Measurements from ENCODE around the gene TPK1. TPM values are rescaled to one million over a fixed set of nuclear protein-coding genes. Genes with fewer than 3 reads are reported as not detected.

The TPK1 gene
- polyA plus RNA-seq, 1 experiment, result 1.2 TPM

GRCh38 chr7:144826208-144826607, 9.6 kb downstream of the TPK1 start:
- no peak for DNase-seq (ENCODE audit: low read depth)
- Histone ChIP-seq H3K4me3 (ENCODE audit: low read depth, low read length) (no peak overlapping the region), H3K27me3 (ENCODE audit: control insufficient read depth, insufficient read depth, low read length) (no peaks in the 10 kb centered on the region), H3K36me3 (ENCODE audit: control insufficient read depth, insufficient read depth, low read length) (no peaks in the 10 kb centered on the region)
- ChIA-PET POLR2A (no interaction called here), CTCF (no interaction called here)
- TF ChIP-seq CTCF (IDR thresholded peaks at IDR 0.05; ENCODE audit: insufficient read depth, low read depth, low read length), result no peak

- DNase-seq (ENCODE audit: low read depth), result peak; percentile 78
- Histone ChIP-seq H3K27me3 (ENCODE audit: control insufficient read depth, insufficient read depth, low read length) (no peaks in the 10 kb centered on the region), H3K4me3 (ENCODE audit: low read depth, low read length) (no peak overlapping the region), H3K36me3 (ENCODE audit: control insufficient read depth, insufficient read depth, low read length) (no peaks in the 10 kb centered on the region)
- POLR2A ChIA-PET, result no interaction called here
- CTCF ChIA-PET, result no interaction called here
- no peak for TF ChIP-seq CTCF (IDR thresholded peaks at IDR 0.05; ENCODE audit: insufficient read depth, low read depth, low read length)
Measured at GRCh38 chr7:144824360-144824759, 11.5 kb downstream of the TPK1 start.

GRCh38 chr7:144822223-144822622, 13.6 kb downstream of the TPK1 start:
- CTCF ChIA-PET, result interaction anchor here (0.7 kb wide), 1 partner anchor 27 kb away, joined by 3 read pairs; no protein-coding TSS in a partner anchor
- no peaks in the 10 kb centered on the region for H3K36me3 ChIP-seq (ENCODE audit: control insufficient read depth, insufficient read depth, low read length)
- POLR2A ChIA-PET, result no interaction called here
- DNase-seq (ENCODE audit: low read depth), result no peak
- no peaks in the 10 kb centered on the region for H3K27me3 ChIP-seq (ENCODE audit: control insufficient read depth, insufficient read depth, low read length)
- TF ChIP-seq CTCF (IDR thresholded peaks at IDR 0.05; ENCODE audit: insufficient read depth, low read depth, low read length), result no peak
- no peak overlapping the region for H3K4me3 ChIP-seq (ENCODE audit: low read depth, low read length)

GRCh38 chr7:144821067-144821466, 14.8 kb downstream of the TPK1 start:
- TF ChIP-seq CTCF (IDR thresholded peaks at IDR 0.05; ENCODE audit: insufficient read depth, low read depth, low read length), result no peak
- no peak for DNase-seq (ENCODE audit: low read depth)
- Histone ChIP-seq H3K27me3 (ENCODE audit: control insufficient read depth, insufficient read depth, low read length) (no peaks in the 10 kb centered on the region), H3K36me3 (ENCODE audit: control insufficient read depth, insufficient read depth, low read length) (no peaks in the 10 kb centered on the region), H3K4me3 (ENCODE audit: low read depth, low read length) (no peak overlapping the region)
- ChIA-PET POLR2A (no interaction called here), CTCF (interaction anchor here (0.7 kb wide), 1 partner anchor 15 kb away, joined by 3 read pairs; the partner anchor contains the start of gene TPK1)

GRCh38 chr7:144820552-144820951, 15.3 kb downstream of the TPK1 start:
- H3K4me3 ChIP-seq (ENCODE audit: low read depth, low read length), result no peak overlapping the region
- POLR2A ChIA-PET, result no interaction called here
- no peaks in the 10 kb centered on the region for H3K27me3 ChIP-seq (ENCODE audit: control insufficient read depth, insufficient read depth, low read length)
- no peak for TF ChIP-seq CTCF (IDR thresholded peaks at IDR 0.05; ENCODE audit: insufficient read depth, low read depth, low read length)
- CTCF ChIA-PET, result no interaction called here
- no peaks in the 10 kb centered on the region for H3K36me3 ChIP-seq (ENCODE audit: control insufficient read depth, insufficient read depth, low read length)
- DNase-seq (ENCODE audit: low read depth), result no peak

All from BJ (cell line).